Raji (cell line): ENCODE results near the gene MYO7A.

Experiments
- POLR2A ChIP-seq: IDR thresholded peaks from 2 replicates; pipeline ENCODE4 v1.6.1; 2011; ENCODE audit warnings: low read depth, low read length, control low read depth; ENCODE audit not compliant: insufficient read depth

Gene MYO7A

DNA sequence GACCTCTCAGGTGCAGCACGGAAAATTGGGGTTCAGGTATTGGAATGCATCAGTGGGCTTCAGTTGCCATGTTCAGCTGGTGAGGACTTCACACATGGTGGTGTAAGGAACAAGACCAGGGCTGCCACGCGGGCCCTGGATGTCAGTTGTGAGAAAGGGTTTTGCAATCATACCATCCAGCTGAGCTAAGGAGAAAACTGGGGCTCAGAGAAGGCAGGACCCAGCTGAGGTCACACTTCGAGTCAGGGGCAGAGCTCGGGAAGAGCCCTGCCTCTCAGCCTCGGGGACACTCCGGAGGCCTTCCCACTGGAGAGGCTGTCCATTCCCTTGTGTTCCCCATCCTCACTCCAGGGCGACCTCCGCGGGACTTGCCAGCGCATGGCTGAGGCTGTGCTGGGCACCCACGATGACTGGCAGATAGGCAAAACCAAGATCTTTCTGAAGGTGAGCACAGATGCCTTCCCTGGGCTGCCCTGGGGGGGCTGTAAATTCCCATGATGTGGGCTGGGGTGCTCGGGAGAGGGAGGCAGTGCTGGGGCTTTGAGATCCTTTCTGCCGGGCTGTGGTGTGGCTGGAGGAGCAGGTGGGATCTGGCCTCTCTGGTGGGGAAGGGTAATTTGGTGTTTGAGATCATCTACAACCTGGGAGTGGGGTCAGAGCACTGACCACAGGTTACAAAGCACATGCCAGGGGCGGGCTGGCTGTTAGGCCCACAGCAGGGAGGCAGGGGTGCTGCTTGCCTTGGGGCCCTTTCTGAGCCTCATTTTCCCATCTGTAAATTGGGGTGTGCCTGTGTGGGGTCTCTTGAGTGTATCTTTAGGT is 47.2 kb downstream of the MYO7A start:
- TF ChIP-seq POLR2A = no peak

DNA sequence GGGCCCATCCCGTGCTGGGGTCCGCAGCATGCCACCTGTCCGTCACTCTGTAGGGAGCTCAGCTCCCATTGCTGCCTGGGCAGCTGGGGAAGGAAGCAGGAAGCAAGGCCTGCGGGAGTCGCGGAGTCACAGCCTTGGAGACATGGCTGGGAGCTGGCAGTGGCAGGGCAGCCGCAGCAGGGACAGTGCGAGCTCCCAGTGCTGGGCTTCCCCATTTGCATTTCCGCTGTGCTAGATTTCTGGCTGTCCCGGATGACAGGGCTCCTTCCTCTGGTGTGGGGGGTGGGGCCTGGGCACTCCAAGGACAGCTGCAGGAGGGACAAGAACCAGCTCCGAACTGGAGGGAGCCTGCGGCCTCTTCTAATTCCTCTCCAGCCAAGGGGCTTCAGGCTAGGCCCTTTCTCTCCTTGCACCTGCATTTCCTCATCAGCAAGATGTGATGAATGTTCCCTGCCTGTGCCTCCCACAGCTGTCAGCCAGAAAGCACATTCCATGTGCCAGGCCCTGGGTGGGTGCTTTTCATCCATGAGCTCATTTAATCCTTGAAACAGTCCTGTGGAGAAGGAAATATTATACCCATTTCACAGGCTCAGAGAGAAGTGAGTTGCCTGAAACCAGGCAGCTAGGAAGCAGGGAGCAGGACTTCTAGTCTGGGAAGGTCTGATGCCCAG is 48.0 kb downstream of the MYO7A start:
- no peak for TF ChIP-seq POLR2A

- TF ChIP-seq POLR2A = no peak
Observed at GRCh38 chr11:77176996-77177395, 49.0 kb downstream of the MYO7A start.

- no peak for TF ChIP-seq POLR2A
Observed at GRCh38 chr11:77178150-77178549, 50.1 kb downstream of the MYO7A start.

- no peak for TF ChIP-seq POLR2A
Observed at GRCh38 chr11:77179048-77179447, 51.0 kb downstream of the MYO7A start.

DNA sequence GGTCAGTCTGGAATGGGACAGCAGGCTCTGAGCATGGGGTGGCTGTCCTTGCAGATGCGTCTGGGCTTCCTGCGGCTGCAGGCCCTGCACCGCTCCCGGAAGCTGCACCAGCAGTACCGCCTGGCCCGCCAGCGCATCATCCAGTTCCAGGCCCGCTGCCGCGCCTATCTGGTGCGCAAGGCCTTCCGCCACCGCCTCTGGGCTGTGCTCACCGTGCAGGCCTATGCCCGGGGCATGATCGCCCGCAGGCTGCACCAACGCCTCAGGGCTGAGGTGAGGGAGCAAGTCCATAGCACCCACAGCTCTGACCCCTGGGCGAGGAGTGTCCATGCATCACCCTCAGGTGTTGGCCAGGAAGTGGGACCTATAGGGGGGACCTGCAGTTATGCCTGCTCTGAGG is 51.6 kb downstream of the MYO7A start:
- TF ChIP-seq POLR2A = no peak

- no peak for TF ChIP-seq POLR2A
Observed at GRCh38 chr11:77180346-77180745, 52.3 kb downstream of the MYO7A start.

DNA sequence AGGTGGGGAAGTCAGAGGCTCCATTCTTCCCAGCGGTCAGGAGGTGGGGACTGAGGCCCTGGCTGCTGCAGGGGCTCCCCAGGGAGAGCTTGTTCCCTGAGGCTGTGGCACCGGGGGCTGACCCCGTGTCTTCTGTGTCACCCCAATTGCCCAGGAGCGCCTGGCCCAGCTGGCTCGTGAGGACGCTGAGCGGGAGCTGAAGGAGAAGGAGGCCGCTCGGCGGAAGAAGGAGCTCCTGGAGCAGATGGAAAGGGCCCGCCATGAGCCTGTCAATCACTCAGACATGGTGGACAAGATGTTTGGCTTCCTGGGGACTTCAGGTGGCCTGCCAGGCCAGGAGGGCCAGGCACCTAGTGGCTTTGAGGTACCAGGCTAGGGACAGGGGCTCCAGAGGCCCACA is 53.2 kb downstream of the MYO7A start:
- TF ChIP-seq POLR2A = no peak

DNA sequence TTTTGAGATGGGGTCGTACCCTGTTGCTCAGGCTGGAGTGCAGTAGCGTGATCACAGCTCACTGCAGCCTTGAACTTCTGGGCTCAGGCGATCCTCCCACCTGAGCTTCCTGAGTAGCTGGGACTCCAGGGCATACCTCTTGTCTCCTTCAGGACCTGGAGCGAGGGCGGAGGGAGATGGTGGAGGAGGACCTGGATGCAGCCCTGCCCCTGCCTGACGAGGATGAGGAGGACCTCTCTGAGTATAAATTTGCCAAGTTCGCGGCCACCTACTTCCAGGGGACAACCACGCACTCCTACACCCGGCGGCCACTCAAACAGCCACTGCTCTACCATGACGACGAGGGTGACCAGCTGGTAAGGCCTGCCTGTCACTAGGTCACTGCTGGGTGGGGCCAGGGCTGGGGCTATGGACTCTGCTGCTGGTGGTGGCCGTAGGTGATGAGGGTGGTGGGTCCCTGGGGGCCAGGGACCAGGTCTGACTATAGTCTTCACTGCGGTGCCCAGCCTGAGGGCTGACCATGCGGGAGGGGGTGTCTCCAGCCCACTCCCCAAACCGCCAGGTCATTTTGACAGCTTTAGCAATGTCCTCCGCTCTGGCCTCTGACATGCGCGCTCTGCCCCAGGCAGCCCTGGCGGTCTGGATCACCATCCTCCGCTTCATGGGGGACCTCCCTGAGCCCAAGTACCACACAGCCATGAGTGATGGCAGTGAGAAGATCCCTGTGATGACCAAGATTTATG is 53.9 kb downstream of the MYO7A start:
- no peak for TF ChIP-seq POLR2A

DNA sequence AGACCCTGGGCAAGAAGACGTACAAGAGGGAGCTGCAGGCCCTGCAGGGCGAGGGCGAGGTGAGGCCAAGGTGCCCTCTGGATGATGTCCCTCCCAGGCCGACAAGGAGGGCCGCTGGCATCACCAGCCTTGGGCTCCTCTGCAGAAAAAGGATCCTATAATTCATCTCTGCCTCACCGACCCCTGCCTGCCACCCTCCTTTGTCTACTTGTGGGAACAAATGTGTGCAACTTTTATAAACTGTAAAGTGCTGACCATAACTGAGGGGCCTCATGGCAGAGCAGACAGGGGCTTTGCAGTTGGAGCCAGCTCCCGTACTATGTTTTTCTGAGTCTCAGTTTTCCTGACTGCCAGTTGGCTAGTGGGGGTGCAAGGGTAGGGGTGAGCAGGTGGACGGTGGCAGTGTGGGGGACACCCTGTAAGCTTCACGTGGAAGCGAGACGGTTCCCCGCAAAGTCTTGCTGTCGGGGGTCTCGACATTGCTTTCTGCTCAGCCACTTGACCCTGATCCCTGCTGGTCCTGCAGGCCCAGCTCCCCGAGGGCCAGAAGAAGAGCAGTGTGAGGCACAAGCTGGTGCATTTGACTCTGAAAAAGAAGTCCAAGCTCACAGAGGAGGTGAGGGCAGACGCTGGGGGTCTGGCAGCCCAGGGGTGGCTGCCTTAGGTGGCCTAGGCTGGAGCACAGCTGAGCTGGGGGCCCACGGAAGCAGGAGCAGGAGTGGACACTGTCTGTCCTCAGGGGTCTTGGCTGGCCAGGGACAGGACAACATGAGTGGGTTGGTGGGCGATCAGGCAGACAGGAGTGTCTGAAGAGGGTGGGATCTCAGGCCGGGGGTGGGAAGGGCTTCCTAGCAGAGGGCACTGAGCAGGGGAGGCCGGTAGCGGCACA is 54.7 kb downstream of the MYO7A start:
- no peak for TF ChIP-seq POLR2A

GRCh38 chr11:77183431-77183984 is 55.5 kb downstream of the MYO7A start:
- no peak for TF ChIP-seq POLR2A

GRCh38 chr11:77184136-77184860 is 56.3 kb downstream of the MYO7A start:
- TF ChIP-seq POLR2A = no peak

DNA sequence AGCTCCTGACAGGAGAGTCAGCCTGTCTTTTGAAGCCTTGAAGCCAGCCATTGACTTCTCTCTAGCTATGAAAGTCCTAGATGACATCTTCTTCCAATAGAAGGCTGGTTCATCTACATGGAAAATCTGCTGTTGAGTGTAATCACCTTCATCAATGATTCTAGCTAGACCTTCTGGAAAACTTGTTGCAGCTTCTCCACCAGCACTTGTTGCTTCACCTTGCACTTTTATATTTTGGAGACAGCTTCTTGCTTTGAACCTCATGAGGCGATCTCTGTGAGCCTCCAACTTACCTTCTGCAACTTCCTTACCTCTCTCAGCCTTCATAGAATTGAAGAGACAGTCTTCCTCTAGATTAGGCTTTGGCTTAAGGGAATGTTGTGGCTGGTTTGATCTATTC is 58.3 kb downstream of the MYO7A start:
- TF ChIP-seq POLR2A = no peak
